HUES6 (cell line): ENCODE results near the gene TAF11L11.
"Not testable (repeated sequence)": the region's sequence is repeated elsewhere in the genome, so short reads cannot be mapped to it uniquely, and the experiment has no call there.

ENCODE experiments used
- H3K27ac ChIP-seq: 2 replicates; pipeline ENCODE4 v1.7.0; 2013; ENCODE audit warnings: low read depth, mild to moderate bottlenecking, low read length, inconsistent platforms
- H3K27me3 ChIP-seq: 2 replicates; pipeline ENCODE4 v1.6.1; 2013; ENCODE audit warnings: low read length; ENCODE audit not compliant: control insufficient read depth, insufficient read depth
- H3K36me3 ChIP-seq: 2 replicates; pipeline ENCODE4 v1.6.1; 2013; ENCODE audit warnings: low read length; ENCODE audit not compliant: control insufficient read depth, insufficient read depth
- H3K4me1 ChIP-seq: 2 replicates; pipeline ENCODE4 v1.6.1; 2013; ENCODE audit warnings: low read length; ENCODE audit not compliant: control insufficient read depth, insufficient read depth
- H3K4me3 ChIP-seq: 2 replicates; pipeline ENCODE4 v1.5.1; 2013; ENCODE audit warnings: low read depth, low read length
- H3K9ac ChIP-seq: one replicate; pipeline ENCODE4 v1.6.1; 2013; ENCODE audit warnings: mild to moderate bottlenecking, low read length
- H3K9me3 ChIP-seq: 2 replicates; pipeline ENCODE4 v1.6.1; 2013; ENCODE audit warnings: low read depth, low read length; ENCODE audit not compliant: control insufficient read depth, insufficient read depth

Gene TAF11L11

GRCh38 chr5:17603880-17604279 lies at the start of gene TAF11L11:
TAF11L11 (plus strand) TSS chr5:17604183.
- H3K4me3 ChIP-seq, H3K9me3 ChIP-seq, H3K9ac ChIP-seq, H3K27me3 ChIP-seq, H3K27ac ChIP-seq, H3K36me3 ChIP-seq, H3K4me1 ChIP-seq: not testable (repeated sequence)

GRCh38 chr5:17585658-17586057 lies 18.3 kb upstream of the TAF11L11 start, which contains the start of gene TAF11L7:
TAF11L7 (minus strand) TSS chr5:17585758.
- H3K4me3 ChIP-seq, H3K36me3 ChIP-seq, H3K27ac ChIP-seq, H3K9ac ChIP-seq, H3K4me1 ChIP-seq, H3K9me3 ChIP-seq, H3K27me3 ChIP-seq: not testable (repeated sequence)

DNA sequence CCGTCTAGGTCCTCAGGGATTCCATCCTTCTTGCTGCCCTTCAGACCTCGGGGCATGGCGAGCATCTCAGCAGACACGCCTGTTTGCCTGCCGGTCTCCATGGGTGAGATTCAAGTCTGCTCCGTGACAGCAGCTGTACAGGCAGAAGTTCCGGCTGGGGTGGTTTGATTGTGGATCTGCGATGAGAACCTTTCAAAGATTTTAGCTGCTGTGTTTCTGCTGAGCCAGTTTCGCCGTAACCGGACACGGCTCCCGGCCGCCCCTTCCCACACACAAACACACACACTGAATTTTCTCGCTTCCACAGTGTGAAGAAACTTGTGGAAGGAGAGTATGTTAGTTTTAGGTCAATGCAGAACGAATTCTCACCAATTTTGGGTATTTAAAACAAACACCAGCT lies 13.1 kb upstream of the TAF11L11 start, which contains the start of gene TAF11L8:
Gene TAF11L8, minus strand, starts transcription at position 101 of the 400 bp plus-strand sequence.
- H3K27ac ChIP-seq, H3K36me3 ChIP-seq, H3K27me3 ChIP-seq, H3K4me3 ChIP-seq, H3K9me3 ChIP-seq, H3K9ac ChIP-seq, H3K4me1 ChIP-seq: not testable (repeated sequence)

DNA sequence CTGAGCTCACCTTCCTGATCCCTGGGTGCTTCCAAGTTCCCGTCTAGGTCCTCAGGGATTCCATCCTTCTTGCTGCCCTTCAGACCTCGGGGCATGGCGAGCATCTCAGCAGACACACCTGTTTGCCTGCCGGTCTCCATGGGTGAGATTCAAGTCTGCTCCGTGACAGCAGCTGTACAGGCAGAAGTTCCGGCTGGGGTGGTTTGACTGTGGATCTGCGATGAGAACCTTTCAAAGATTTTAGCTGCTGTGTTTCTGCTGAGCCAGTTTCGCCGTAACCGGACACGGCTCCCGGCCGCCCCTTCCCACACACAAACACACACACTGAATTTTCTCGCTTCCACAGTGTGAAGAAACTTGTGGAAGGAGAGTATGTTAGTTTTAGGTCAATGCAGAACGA lies 9.7 kb upstream of the TAF11L11 start, which contains the start of gene TAF11L9:
Gene TAF11L9, minus strand, starts transcription at position 140 of the 400 bp plus-strand sequence.
- not testable (repeated sequence) for H3K9me3 ChIP-seq, H3K9ac ChIP-seq, H3K27ac ChIP-seq

DNA sequence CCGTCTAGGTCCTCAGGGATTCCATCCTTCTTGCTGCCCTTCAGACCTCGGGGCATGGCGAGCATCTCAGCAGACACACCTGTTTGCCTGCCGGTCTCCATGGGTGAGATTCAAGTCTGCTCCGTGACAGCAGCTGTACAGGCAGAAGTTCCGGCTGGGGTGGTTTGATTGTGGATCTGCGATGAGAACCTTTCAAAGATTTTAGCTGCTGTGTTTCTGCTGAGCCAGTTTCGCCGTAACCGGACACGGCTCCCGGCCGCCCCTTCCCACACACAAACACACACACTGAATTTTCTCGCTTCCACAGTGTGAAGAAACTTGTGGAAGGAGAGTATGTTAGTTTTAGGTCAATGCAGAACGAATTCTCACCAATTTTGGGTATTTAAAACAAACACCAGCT lies 6.3 kb upstream of the TAF11L11 start, which contains the start of gene TAF11L10:
Gene TAF11L10, minus strand, starts transcription at position 101 of the 400 bp plus-strand sequence.
- not testable (repeated sequence) for H3K36me3 ChIP-seq, H3K4me1 ChIP-seq, H3K9me3 ChIP-seq, H3K27me3 ChIP-seq, H3K27ac ChIP-seq, H3K9ac ChIP-seq, H3K4me3 ChIP-seq

More for the DNA sequence above, 9.7 kb upstream of the TAF11L11 start, which contains the start of gene TAF11L9:
- H3K36me3 ChIP-seq, H3K27me3 ChIP-seq, H3K4me1 ChIP-seq, H3K4me3 ChIP-seq: not testable (repeated sequence)

- Histone ChIP-seq H3K4me3 (no peak overlapping the region), H3K9ac (no peak overlapping the region), H3K4me1 (no peaks in the 10 kb centered on the region), H3K9me3 (no peaks in the 10 kb centered on the region), H3K27me3 (no peaks in the 10 kb centered on the region), H3K36me3 (no peaks in the 10 kb centered on the region), H3K27ac (no peak overlapping the region)
Measured at GRCh38 chr5:17604951-17605350, 968 bp downstream of the TAF11L11 start.

DNA sequence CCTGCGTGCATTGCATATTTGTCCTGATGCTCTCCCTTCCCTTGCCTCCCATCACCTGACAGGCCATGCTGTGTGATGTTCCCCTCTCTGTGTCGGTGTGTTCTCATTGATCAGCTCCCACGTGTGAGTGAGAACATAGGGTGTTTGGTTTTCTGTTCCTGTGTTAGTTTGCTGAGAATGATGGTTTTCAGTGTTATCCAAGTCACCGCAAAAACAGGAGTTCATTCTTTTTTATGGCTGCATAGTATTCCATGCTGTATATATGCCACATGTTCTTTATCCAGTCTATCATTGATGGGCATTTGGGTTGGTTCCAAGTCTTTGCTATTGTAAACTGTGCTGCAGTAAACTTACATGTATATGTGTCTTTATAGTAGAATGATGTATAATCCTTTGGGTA lies 3.5 kb downstream of the TAF11L11 start:
- H3K9ac ChIP-seq, H3K4me1 ChIP-seq, H3K36me3 ChIP-seq, H3K27ac ChIP-seq, H3K27me3 ChIP-seq, H3K9me3 ChIP-seq, H3K4me3 ChIP-seq: not testable (repeated sequence)

GRCh38 chr5:17610092-17610491 lies 6.1 kb downstream of the TAF11L11 start, which contains the start of gene TAF11L12:
TAF11L12 (plus strand) TSS chr5:17610392.
- not testable (repeated sequence) for H3K27ac ChIP-seq, H3K4me3 ChIP-seq, H3K27me3 ChIP-seq

GRCh38 chr5:17614872-17615605 lies 11.1 kb downstream of the TAF11L11 start:
- H3K27ac ChIP-seq, result no peak overlapping the region
- no peaks in the 10 kb centered on the region for H3K36me3 ChIP-seq
- H3K27me3 ChIP-seq, result no peaks in the 10 kb centered on the region
- H3K4me3 ChIP-seq, result no peak overlapping the region
- H3K9ac ChIP-seq, result no peak overlapping the region
- no peaks in the 10 kb centered on the region for H3K9me3 ChIP-seq
- H3K4me1 ChIP-seq, result no peaks in the 10 kb centered on the region

More at GRCh38 chr5:17610092-17610491, 6.1 kb downstream of the TAF11L11 start, which contains the start of gene TAF11L12:
- not testable (repeated sequence) for H3K9me3 ChIP-seq, H3K4me1 ChIP-seq, H3K36me3 ChIP-seq, H3K9ac ChIP-seq

DNA sequence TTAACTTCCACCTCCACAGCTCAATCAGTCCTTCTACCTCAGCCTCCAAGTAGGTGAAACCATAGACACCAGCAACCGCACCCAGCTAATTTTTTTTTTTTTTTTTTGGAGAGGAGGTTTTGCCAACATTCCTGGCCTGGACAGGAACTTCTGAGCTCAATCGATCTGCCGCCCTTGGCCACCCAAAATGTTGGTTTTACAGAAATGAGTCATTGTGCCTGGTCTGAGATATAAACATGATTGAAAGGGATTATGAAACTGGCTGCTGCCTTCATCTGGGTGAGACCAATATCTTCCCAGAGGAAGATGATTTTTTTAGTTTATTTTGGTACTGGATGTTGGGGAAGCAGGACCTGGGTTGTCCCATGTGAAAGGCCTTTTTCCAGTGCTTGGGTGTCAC lies 15.4 kb downstream of the TAF11L11 start:
- Histone ChIP-seq H3K9ac (no peak overlapping the region), H3K9me3 (no peaks in the 10 kb centered on the region), H3K27me3 (no peaks in the 10 kb centered on the region), H3K36me3 (no peaks in the 10 kb centered on the region), H3K4me3 (no peak overlapping the region), H3K27ac (no peak overlapping the region), H3K4me1 (no peaks in the 10 kb centered on the region)

DNA sequence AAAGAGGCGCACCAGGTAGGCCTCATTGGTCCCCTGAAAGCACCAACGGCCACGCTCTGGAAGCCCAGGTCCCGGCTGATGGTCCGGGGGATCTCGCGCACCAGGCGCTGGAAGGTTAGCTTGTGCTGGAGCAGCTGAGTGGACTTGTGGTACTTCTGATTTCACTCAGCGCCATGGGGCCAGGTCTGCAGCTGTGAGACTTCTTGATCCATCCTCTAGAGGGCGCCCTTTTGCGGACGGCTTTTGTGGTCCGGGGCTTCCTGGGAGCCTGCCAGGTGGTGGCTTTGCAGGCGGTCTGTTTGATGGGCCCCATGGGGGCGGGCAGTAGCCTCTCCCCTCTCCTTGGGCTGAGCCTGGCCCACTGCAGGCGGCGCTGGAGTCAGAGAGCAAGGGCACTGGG lies 16.6 kb downstream of the TAF11L11 start:
- Histone ChIP-seq H3K27ac (no peak overlapping the region), H3K9ac (no peak overlapping the region), H3K27me3 (no peaks in the 10 kb centered on the region), H3K4me1 (no peaks in the 10 kb centered on the region), H3K9me3 (no peaks in the 10 kb centered on the region), H3K36me3 (no peaks in the 10 kb centered on the region), H3K4me3 (no peak overlapping the region)
